Natural killer cell treated with Interleukin-12 subunit alpha and Interleukin-12 subunit beta and Interleukin-15 and Interleukin-18, amount 100 ng/mL, for 72 hours (primary cell): Measurements from ENCODE around the gene UGT2A2. TPM values are rescaled to one million over a fixed set of nuclear protein-coding genes. Genes with fewer than 3 reads are reported as not detected.

Experiments used
- total RNA-seq, 2 donors: library from RNA; stranded (reverse); gene quantifications; one replicate each; pipeline ENCODE4 v1.2.3, GENCODE V29; 2022

Gene UGT2A2
- total RNA-seq, 2 donors from 2014 or later, result not detected

Other genes starting within 250 kb of the UGT2A2 start
- gene UGT2B4, start 143.7 kb downstream of the UGT2A2 start, total RNA-seq, result not detected
- not detected for gene UGT2A1, start 13.6 kb upstream of the UGT2A2 start, total RNA-seq
- gene SULT1B1, start 121.0 kb upstream of the UGT2A2 start, total RNA-seq, result 1 to 10 TPM in 1 of 2 donors, under 1 TPM in 1; 0.08 to 1.1 TPM
- gene SULT1E1, start 220.5 kb upstream of the UGT2A2 start, total RNA-seq, result not detected